OCI-LY1 (cell line): ENCODE measurements around the gene MED12.

Source experiments
- H2AFZ ChIP-seq: fragments of 200-600 bp; sonication (generic), shearing (Covaris generic); 2 replicates; pipeline ENCODE4 v1.6.0; 2014; ENCODE audit warnings: antibody characterized with exemption, mild to moderate bottlenecking, low read length
- H3F3A ChIP-seq: fragments of 200-600 bp; sonication (generic), shearing (Covaris generic); 2 replicates; pipeline ENCODE4 v1.6.0; 2014; ENCODE audit warnings: mild to moderate bottlenecking, antibody characterized with exemption, low read length, moderate library complexity; ENCODE audit not compliant: insufficient read depth
- H3K27ac ChIP-seq: fragments of 200-600 bp; sonication (generic); 2 replicates; pipeline ENCODE4 v1.5.1; 2014; ENCODE audit warnings: low read length, mixed run types, mild to moderate bottlenecking, low read depth; ENCODE audit not compliant: poor library complexity, severe bottlenecking
- H3K27me3 ChIP-seq: fragments of 200-600 bp; sonication (generic); 2 replicates; pipeline ENCODE4 v1.6.0; 2014; ENCODE audit warnings: antibody characterized with exemption, mild to moderate bottlenecking, low read length, moderate library complexity; ENCODE audit not compliant: insufficient read depth
- H3K36me3 ChIP-seq: fragments of 200-600 bp; sonication (generic); 2 replicates; pipeline ENCODE4 v1.6.1; 2014; ENCODE audit warnings: mild to moderate bottlenecking, antibody characterized with exemption, low read length, moderate library complexity, mixed read lengths; ENCODE audit not compliant: insufficient read depth
- H3K4me1 ChIP-seq: fragments of 200-600 bp; sonication (generic); 2 replicates; pipeline ENCODE4 v1.5.1; 2014; ENCODE audit warnings: mild to moderate bottlenecking, low read length, moderate library complexity; ENCODE audit not compliant: insufficient read depth, severe bottlenecking
- H3K4me2 ChIP-seq: fragments of 200-600 bp; sonication (generic), shearing (Covaris generic); 2 replicates; pipeline ENCODE4 v1.6.1; 2014; ENCODE audit warnings: low read length
- H3K4me3 ChIP-seq: fragments of 200-600 bp; sonication (generic); 2 replicates; pipeline ENCODE4 v1.5.1; 2014; ENCODE audit warnings: low read length, low read depth, mild to moderate bottlenecking, mixed read lengths; ENCODE audit not compliant: poor library complexity, severe bottlenecking
- H3K79me2 ChIP-seq: fragments of 200-600 bp; shearing (Covaris generic); 2 replicates; pipeline ENCODE4 v1.6.1; 2016; ENCODE audit warnings: mixed run types, low read length, mixed read lengths; ENCODE audit not compliant: insufficient read depth
- H3K9ac ChIP-seq: fragments of 200-600 bp; sonication (generic), shearing (Covaris generic); 2 replicates; pipeline ENCODE4 v1.6.1; 2014; ENCODE audit warnings: mild to moderate bottlenecking, low read length, mixed read lengths
- H3K9me2 ChIP-seq: fragments of 200-600 bp; sonication (generic), shearing (Covaris generic); 2 replicates; pipeline ENCODE4 v1.6.1; 2014; ENCODE audit warnings: low read depth, mild to moderate bottlenecking, low read length, mixed read lengths
- H3K9me3 ChIP-seq: fragments of 200-600 bp; shearing (Covaris generic); 2 replicates; pipeline ENCODE4 v1.6.1; 2014; ENCODE audit warnings: low read length, mixed read lengths
- H4K20me1 ChIP-seq: fragments of 200-600 bp; sonication (generic), shearing (Covaris generic); 2 replicates; pipeline ENCODE4 v1.6.0; 2016; ENCODE audit warnings: mild to moderate bottlenecking, low read length; ENCODE audit not compliant: insufficient read depth
- CTCF ChIP-seq: fragments of 200-600 bp; sonication (generic), shearing (Covaris generic); IDR thresholded peaks from 2 replicates; pipeline ENCODE4 v1.5.1; 2017; ENCODE audit warnings: mild to moderate bottlenecking, antibody characterized with exemption, low read length, moderate library complexity, mixed read lengths
- EZH2 ChIP-seq: fragments of 200-600 bp; sonication (generic), shearing (Covaris generic); IDR thresholded peaks from 2 replicates; pipeline ENCODE4 v1.8.0; 2017; ENCODE audit warnings: borderline replicate concordance, mixed run types, mild to moderate bottlenecking, antibody characterized with exemption, low read length, moderate library complexity, mixed read lengths

MED12 gene

DNA sequence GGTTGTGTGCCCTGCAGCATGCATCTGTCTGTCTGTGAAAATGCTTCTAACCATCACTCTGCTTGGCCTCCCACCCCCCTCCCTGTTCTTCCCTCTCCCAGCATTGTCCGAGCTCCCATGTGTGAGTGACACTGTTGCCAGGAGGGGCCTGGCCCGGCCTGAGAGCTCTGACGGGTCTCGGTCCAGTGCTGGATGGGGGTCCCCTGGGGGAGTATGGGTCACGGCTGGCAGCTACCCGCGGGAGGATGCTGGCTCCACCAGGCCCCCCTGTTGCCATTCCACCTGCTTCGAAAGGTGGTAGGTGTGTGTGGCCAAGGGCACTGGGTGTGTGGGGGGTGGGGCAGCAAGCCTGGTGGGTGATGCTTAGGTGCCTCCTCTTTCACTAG, 29.9 kb downstream of the MED12 start:
- H3K36me3 ChIP-seq = peaks cover 2% of the 10 kb centered on the region; the same call in 1 of the 2 replicates
- no peaks in the 10 kb centered on the region for H3F3A ChIP-seq
- H3K27ac ChIP-seq = no peak overlapping the region
- TF ChIP-seq CTCF = no peak
- no peak for TF ChIP-seq EZH2
- H3K9me2 ChIP-seq = no peaks in the 10 kb centered on the region
- H3K4me3 ChIP-seq = no peak overlapping the region
- no peaks in the 10 kb centered on the region for H3K27me3 ChIP-seq
- no peak overlapping the region for H2AFZ ChIP-seq
- no peaks in the 10 kb centered on the region for H3K79me2 ChIP-seq
- no peak overlapping the region for H3K9ac ChIP-seq
- no peaks in the 10 kb centered on the region for H3K9me3 ChIP-seq
- no peaks in the 10 kb centered on the region for H4K20me1 ChIP-seq
- H3K4me2 ChIP-seq = no peak overlapping the region
- no peaks in the 10 kb centered on the region for H3K4me1 ChIP-seq

- Histone ChIP-seq H3K9me3 (no peaks in the 10 kb centered on the region), H3F3A (no peaks in the 10 kb centered on the region), H3K4me3 (no peak overlapping the region), H3K27ac (no peak overlapping the region), H3K9me2 (no peaks in the 10 kb centered on the region), H4K20me1 (no peaks in the 10 kb centered on the region), H3K36me3 (no peaks in the 10 kb centered on the region), H3K4me1 (no peaks in the 10 kb centered on the region), H2AFZ (no peak overlapping the region), H3K9ac (no peak overlapping the region), H3K79me2 (no peaks in the 10 kb centered on the region), H3K27me3 (no peaks in the 10 kb centered on the region), H3K4me2 (no peak overlapping the region)
- no peak for TF ChIP-seq CTCF
- no peak for TF ChIP-seq EZH2
These were observed 33.0 kb downstream of the MED12 start for GRCh38 chrX:71151366-71151765.

GRCh38 chrX:71154196-71154595, 35.8 kb downstream of the MED12 start:
- Histone ChIP-seq H4K20me1 (no peaks in the 10 kb centered on the region), H3K4me3 (no peak overlapping the region), H3K27me3 (no peaks in the 10 kb centered on the region), H3K4me2 (no peak overlapping the region), H3K36me3 (no peaks in the 10 kb centered on the region), H3K9ac (no peak overlapping the region), H3K9me3 (no peaks in the 10 kb centered on the region), H3F3A (no peaks in the 10 kb centered on the region), H3K79me2 (no peaks in the 10 kb centered on the region), H3K27ac (no peak overlapping the region), H3K9me2 (no peaks in the 10 kb centered on the region), H2AFZ (no peak overlapping the region), H3K4me1 (no peaks in the 10 kb centered on the region)
- TF ChIP-seq CTCF = no peak
- no peak for TF ChIP-seq EZH2
